ENCODE data around the gene THADA.
"Not testable (repeated sequence)": the region's sequence is repeated elsewhere in the genome, so short reads cannot be mapped to it uniquely, and the experiment has no call there.

The THADA gene

DNA sequence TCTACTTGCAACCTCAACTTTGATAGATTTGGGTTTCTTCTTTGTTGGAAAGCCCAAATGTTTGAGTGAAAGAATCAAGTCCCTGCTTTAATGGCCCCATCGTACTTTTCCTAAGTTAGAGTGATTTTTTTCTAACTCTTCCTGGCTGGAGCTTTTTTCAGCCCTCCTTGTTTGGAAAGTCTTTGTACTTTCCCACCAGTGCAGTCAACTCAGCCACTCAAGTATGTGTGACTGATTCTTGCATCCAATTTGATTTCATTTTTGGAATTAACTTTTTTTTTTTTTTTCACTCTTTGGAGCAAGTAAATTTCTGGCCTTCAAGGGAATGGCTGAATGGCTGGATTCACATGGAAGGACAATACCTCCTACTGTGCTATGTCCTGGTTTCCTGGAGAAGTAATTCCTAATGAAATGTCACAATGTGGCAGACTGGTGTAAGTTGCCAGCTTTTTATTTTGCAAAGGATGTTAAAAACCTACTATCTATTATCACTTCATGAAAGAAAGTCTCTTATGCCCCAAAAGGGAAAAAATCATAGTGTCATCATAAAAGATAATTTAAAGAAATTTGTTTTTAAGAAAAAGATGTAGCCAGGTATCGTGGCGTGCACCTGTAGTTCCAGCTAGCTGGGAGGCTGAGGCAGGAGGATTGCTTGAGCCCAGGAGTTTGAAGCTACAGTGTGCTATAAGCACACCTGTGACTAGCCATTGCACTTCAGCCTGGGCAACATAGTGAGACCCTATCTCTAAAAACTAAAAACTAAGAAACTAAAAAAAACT, 293.5 kb downstream of the THADA start:
- DNase-seq (ENCODE audit: low spot score) = no peak

DNA sequence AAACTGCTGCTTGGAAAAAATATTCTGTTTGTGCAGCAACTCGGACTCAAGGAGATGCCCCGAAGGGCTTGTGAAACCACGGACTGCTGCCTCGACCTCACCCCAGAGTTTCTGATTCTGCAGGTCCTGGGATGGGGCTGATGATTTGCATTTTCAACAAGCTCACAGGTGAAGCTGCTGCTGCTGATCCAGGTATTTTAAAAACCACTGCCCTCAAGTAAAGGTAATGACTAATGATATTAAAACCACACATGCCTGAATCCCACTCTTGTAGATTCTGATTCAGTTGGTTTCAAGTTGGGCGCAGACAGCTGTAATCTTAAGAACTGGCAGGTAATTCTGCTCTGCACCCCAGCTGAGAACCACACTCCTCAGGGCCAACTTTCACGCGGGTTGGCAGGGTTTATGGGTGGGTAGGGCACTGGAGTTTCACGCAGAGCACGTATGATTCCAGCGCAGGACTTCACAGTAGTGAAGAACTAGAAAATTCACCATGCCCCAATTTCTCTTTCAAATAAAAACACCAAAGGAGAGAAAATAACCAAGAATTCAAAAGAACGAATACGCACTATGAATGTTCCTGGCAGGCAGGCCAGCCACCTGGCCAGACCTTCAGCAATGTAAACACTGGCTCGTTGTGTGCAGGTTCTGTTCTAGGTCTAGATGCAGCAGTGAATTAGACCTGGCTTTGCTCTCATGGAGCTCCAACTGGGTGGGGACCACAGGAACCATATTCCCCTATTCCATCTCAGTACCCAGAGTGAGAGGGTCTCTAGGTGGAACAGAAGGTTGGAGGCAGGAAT, 294.9 kb downstream of the THADA start:
- no peak for DNase-seq (ENCODE audit: low spot score)

DNA sequence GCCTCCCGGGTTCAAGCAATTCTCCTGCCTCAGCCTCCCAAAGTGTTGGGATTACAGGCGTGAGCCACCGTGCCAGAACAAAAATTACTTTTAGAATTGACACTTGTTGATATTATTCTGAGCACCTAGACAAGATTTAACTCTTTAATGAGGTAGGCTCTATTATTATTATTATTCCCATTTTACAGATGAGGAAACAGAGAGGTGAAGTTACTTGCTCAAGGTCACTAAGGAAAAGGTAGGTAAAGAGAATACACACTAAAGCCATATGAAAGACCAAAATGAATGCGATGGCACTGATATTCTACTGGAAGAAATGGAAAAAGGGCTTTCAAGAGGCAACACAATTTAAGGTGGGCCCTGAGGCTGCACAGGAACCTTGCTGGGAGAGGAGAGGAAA, 295.6 kb downstream of the THADA start:
- no peak for DNase-seq (ENCODE audit: low spot score)

DNA sequence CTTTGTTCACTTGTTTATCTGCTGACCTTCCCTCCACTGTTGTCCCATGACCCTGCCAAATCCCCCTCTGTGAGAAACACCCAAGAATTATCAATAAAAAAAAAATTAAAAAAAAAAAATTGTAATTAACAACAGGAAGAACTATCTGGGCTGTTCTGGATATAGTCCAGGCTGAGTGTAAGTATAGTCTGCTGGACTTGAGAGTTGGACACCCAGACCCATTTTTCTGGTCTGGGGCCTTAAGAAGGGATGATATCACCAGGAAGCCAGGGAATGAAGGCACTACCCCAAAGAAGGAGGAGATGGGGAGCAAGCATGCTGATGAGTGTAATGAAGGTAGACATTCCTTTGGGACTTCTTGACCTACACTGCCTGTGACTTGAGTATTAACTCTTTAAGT, 297.3 kb downstream of the THADA start:
- DNase-seq (ENCODE audit: low spot score) = no peak

DNA sequence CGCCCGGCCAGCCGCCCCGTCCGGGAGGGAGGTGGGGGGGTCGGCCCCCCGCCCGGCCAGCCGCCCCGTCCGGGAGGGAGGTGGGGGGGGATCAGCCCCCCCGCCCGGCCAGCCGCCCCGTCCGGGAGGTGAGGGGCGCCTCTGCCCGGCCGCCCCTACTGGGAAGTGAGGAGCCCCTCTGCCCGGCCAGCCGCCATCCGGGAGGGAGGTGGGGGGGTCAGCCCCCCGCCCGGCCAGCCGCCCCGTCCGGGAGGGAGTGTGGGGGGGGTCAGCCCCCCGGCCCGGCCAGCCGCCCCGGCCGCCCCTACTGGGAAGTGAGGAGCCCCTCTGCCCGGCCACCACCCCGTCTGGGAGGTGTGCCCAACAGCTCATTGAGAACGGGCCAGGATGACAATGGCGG, 298.1 kb downstream of the THADA start:
- not testable (repeated sequence) for DNase-seq (ENCODE audit: low spot score)

DNA sequence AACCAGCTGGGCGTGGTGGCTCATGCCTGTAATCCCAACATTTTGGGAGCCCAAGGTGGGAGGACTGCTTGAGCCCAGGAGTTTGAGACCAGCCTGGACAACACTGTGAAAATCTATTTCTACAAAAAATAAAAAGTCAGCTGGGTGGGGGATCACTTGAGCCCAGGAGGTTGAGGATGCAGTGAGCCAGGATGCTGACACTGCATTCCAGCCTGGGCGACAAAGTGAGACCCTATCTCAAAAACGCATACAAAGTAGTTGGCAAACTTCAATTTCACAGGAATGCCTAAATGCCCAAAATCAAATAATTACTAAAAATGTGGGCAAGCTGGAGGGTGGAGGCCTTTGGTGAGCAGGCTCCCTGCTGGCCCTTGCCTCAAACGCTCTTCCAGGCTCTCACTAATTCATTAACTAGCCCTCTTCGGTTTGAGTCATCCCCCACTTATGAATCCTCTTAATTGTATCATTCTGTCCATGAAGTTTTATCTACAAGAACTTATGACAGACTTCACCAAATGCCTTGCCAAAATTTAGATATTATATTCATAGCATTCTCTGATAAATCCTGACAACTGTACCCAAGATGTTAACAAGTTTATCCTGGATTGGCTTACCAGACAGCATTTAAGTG, 300.8 kb downstream of the THADA start:
- DNase-seq (ENCODE audit: low spot score) = no peak

DNA sequence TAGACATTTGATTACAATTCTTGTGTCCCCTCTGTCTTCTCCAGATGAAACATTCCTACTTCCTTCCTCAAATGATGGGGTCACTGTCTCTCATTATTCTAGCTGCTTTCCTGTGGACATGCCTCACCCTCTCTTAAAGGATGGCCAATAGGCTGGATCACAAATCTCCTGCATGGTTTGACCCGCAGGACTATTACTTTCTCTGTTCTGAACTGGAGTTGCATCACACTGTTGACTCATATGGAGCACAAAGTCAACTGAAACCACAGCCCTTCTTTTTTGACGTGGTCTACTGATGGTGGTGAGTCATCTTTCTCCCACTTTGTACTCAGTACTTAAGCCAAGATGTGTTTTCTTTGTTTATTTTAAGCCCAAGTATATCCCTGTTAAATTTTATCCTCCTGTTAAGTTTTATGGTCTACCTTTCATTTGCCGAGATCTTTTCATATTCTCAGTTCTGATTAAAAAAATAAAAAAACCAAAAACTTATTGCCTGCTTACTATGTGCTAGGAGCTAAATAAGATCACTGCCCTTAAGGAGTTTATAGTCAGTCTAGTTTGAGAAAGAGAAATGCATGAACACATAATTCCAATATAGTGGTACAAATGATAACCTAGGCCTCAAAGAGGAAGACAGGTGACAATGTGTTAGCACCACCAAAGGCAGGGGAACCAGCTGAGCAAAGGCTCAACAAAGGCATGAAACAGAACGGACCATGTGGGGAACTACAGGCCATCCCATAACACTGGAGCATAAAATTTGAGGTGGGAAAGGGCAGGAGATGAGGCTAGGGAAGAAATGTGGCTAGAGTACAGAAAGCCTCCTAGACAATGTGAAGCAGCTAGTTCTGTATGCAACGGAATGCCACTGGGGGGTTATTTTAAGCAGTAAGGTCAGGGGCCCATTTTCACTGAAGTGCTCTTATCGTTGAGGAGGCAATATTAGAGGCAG, 301.8 kb downstream of the THADA start:
- peak; percentile 60 for DNase-seq (ENCODE audit: low spot score)

DNA sequence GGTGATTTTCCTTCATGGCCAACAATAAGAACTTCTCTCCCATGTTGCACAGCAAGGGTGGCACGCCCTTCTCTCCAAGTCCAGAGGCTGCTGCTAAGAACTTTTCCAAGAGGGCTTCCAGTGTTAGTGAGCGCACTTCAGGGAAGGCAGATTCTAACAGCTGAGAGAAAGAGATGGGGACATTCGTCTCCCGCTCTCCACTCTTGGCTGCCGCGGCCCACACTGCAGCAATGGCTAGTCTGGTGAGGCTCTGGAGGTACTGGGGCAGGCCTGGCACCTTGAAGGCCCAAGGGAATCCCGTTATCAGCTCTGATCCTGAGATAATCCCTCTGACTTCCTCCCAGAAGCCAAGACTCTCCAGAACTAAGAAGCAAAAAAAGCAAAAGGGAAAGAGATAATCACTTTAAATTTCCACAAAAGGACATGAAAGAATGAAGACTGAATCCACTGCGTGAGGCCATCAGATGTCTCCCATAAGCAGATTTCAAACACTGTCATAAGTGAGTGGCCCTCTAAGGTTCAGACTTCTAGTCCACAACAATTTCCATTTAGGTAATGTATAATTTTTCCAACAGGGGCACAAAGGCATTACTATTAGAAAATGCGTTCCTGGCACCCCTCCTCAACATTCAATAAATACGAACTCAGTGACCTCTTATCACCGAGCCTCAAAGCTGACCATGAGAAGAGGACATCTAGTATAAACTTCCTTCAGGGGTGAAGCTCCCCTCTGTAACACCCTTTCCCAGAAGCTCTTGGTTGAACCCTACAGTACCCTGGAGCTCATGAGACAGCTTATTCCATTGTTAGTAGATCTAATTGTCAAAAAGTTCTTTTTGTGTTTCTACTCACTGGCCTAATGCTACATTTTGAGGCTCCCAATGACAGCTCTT, 302.7 kb downstream of the THADA start:
- DNase-seq (ENCODE audit: low spot score) = no peak

DNA sequence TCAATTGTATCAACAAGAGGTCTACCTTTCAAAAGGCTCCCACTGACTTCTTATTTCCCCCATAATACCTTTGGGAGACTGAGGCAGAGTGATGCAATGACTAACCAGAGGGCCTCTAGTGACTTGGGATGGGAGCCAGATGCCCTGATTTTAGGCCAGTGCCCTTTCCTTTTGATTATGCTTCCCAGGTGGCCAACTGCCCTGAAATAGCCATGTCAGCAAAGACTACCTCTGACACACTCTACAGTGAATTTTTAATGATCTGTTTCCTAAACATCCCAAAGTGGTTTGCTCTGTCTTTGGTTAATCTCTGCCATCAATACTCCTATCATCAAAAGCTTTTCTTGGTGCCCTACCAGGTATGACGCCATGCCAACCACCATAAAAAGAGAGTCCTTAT, 303.5 kb downstream of the THADA start:
- no peak for DNase-seq (ENCODE audit: low spot score)

DNA sequence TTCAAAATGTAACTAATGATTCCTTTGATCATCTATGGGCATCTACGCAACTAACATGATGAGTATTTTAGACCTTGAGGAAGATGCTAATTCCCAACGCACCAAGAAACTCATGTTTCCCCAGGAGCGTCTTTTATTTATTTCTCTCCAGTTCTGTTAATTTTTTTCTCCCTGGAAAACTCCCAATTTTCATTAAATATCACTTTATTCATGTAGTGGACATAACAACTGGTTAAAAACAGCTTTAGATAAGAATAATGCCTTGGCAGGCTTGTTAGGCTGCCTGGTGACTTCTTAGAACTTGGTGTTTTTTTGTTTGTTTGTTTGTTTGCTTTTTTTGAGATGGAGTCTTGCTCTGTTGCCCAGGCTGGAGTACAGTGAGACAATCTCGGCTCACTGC, 306.5 kb downstream of the THADA start:
- no peak for DNase-seq (ENCODE audit: low spot score)

DNA sequence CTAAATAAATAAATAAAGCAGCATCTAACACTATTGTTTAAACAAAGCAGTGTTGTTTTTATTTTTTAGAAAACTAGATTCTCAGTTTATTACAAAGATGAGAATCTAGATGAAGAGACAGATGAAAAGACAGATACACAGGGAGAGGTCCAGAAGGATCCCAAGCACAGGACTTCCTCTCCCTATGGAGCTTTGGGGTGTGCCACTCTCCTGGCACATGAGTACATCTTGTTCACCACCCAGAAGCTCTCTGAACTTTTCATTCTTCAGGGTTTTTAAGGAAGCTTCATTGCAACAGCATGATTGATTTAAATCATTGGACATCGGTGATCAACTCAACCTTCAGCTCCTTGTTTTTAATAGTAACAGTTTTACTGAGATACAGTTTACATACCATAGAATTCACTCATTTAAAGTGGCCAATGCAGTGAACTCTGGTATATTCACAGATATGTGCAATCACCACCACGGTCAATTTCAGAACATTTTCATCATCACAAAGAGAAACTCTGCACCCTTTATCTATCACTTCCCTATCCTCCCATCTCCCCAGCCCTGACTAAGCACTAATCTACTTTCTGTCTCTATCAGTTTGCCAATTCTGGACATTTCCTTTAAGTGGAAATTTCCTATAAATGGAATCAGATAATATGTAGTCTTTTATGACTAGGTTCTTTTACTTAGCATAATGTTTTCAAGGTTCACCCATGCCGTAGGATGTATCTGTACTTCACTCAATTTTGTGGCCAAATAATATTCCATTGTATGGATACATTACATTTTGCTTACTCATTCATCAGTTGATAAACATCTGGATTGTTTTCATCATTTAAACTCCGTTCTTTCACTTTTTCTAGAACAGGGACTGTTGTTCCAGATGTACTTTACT, 307.2 kb downstream of the THADA start:
- no peak for DNase-seq (ENCODE audit: low spot score)

DNA sequence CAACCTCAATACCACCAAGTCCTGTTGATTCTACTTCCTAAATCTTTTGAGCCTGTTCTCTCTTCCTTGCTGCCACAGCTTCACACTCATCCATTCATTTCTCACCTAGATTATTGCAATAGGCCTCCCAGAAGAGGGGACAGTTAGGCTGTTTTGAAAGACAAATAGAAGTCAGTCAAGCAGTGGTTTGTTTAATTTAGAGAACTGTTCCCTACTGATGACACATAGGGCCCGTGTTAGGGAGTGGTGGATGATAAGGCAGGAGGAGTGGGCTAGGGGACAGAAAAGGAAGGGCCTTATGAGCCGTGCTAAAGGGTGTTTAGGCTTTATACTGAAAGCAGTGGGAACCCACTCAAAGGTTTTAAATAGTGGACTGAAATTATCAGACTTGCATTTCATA, 309.9 kb downstream of the THADA start:
- no peak for DNase-seq (ENCODE audit: low spot score)

DNA sequence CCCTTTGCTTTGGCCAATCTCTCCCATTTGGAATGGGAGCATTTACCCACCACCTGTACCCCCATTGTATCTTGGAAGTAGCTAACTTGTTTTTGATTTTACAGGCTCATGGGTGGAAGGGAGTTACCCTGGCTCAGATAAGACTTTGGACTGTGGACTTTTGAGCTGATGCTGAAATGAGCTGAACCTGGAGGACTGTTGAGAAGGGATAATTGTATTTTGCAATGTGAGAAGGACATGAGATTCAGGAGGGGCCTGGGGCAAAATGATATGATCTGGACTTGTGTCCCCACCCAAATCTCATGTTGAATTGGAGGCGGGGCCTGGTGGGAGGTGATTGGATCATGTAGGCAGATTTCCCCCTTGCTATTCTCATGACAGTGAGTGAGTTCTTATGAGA, 310.9 kb downstream of the THADA start:
- no peak for DNase-seq (ENCODE audit: low spot score)

DNA sequence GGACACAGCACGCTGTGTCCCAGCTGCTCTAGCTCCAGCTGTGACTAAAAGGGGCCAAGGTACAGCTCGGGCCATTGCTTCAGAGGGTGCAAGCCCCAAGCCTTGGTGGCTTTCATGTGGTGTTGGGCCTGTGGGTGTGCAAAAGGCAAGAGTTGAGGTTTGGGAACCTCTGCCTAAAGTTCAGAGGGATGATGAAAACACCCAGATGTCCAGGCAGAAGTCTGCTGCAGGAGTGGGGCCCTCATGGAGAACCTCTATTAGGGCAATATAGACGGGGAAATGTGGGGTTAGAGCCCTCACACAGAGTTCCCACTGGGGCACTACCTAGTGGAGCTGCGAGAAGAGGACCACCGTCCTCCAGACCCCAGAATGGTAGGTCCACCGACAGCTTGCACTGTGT, 311.5 kb downstream of the THADA start:
- not testable (repeated sequence) for DNase-seq (ENCODE audit: low spot score)

DNA sequence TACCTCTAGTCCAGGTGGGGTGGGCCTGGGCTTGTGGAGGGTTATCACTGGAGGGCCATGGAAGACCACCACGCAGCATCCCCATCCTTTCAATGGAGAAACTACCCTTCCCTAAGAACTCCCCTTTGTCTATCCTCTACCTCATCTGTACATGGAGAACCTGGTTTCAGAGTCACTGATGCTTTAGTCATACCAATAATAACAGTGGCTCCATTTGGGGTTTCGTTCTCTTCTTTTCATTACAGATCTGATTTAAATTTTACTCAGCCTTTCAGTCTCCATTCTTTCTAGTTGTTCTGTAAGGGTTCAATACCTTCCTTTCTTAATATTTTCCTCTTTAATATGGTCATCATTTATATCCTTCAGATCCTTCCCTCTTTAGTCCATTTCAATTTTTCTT, 314.8 kb downstream of the THADA start:
- no peak for DNase-seq (ENCODE audit: low spot score)

DNA sequence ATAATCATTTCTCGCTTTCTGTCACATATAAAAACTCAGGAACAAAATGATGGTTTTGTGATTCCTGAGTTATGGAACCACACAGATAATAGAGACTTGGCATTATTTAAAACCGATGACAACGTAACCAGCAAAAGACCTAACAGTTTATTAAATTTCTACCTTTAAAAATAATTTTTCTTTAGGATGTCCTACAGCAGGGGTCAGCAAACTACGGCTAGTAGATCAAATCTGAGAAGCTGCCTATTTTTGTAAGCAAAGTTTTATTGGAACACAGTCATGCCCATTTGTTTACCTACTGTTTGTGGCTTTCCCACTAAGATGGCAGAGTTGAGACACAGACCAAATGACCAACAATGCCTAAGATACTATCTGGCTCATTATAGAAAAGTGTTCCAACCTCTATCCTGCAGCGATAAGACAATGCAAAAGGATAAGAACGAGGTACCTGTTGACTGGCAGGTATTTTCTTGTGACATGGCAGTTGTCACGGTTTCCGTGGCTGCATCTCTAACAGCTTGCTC, 316.5 kb downstream of the THADA start:
- no peak for DNase-seq (ENCODE audit: low spot score)

DNA sequence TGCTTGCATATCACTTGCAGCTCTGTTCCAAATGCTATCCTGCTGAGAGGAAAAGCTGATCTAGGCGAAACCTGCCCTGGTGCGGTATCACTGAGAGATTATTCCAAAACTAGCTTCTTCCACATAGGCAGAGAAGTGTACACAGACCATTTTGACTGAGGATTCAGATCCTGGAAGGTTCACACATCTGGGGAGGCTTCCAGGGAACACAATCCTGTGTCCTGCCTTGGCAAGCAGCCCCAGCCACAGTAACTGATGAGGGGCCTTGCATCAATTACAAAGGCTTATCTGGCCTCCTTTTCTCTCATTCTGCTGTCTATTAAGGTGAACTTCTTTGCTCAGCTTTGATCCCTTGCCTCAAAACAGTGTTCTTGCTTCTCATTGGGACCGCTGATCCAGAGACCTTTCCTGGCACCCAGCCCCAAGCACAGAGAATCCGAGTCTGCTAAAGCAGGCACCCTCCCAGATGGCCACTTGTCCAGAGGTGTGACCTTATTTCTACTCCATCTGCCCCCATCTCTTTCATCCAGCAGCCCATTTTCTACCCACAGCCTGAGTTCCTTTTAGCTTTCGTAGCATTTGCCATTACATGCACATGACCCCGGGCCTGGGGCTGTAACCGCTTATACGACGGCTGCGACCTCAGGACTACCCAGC, 317.1 kb downstream of the THADA start:
- no peak for DNase-seq (ENCODE audit: low spot score)

DNA sequence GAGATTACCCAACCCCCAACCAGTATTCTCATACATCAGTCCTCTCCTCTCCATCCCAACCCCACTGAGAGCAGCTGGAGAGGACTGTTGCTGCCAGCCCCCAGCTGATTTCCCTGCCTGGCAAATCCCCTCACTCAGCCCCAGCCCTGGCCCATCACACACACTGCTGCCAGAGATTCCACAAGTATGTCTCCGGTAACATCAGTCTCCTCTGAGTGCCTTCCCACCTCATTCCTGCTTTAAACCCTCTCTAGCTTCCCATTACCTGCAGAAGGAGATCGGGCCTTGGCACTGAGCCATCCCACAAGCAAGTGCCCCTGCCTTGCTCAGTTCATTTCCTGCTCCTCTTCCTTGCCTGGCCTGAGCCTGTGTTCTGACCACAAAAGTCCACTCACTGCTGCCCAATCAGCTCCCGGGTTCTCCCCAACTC, 318.9 kb downstream of the THADA start:
- peak; percentile 25 for DNase-seq (ENCODE audit: low spot score)
